GM19397 (cell line): ENCODE results near the gene SPATA19.

Experiments
- ATAC-seq: cut with Tn5 transposase; IDR thresholded peaks from one replicate; pipeline ENCODE4 v1.9.1; 2021; ENCODE audit warnings: mild to moderate bottlenecking, moderate library complexity; ENCODE audit not compliant: unreplicated experiment

Gene SPATA19

GRCh38 chr11:133819114-133819513, 26.2 kb downstream of the SPATA19 start:
- no peak for ATAC-seq

- no peak for ATAC-seq
Measured at GRCh38 chr11:133818302-133818701, 27.0 kb downstream of the SPATA19 start.

- ATAC-seq = no peak
Measured at GRCh38 chr11:133817449-133817848, 27.9 kb downstream of the SPATA19 start.

GRCh38 chr11:133816146-133816870, 29.0 kb downstream of the SPATA19 start:
- ATAC-seq = no peak

GRCh38 chr11:133815636-133816035, 29.7 kb downstream of the SPATA19 start:
- ATAC-seq = no peak

- no peak for ATAC-seq
Measured at GRCh38 chr11:133814588-133815100, 30.7 kb downstream of the SPATA19 start.

GRCh38 chr11:133811850-133812685, 33.2 kb downstream of the SPATA19 start:
- ATAC-seq = no peak

GRCh38 chr11:133810766-133811165, 34.5 kb downstream of the SPATA19 start:
- no peak for ATAC-seq

- no peak for ATAC-seq
Measured at GRCh38 chr11:133809569-133810491, 35.5 kb downstream of the SPATA19 start.

GRCh38 chr11:133808393-133809140, 36.7 kb downstream of the SPATA19 start:
- ATAC-seq = no peak

- ATAC-seq = no peak
Measured at GRCh38 chr11:133803026-133803425, 42.3 kb downstream of the SPATA19 start.

GRCh38 chr11:133801356-133801755, 44.0 kb downstream of the SPATA19 start:
- ATAC-seq = no peak

GRCh38 chr11:133800666-133801065, 44.6 kb downstream of the SPATA19 start:
- ATAC-seq = no peak

GRCh38 chr11:133797554-133797953, 47.8 kb downstream of the SPATA19 start:
- ATAC-seq = no peak

GRCh38 chr11:133796043-133796795, 49.1 kb downstream of the SPATA19 start:
- ATAC-seq = no peak

GRCh38 chr11:133795088-133795487, 50.2 kb downstream of the SPATA19 start:
- ATAC-seq = no peak

GRCh38 chr11:133794205-133794604, 51.1 kb downstream of the SPATA19 start:
- no peak for ATAC-seq

GRCh38 chr11:133793271-133794035, 51.9 kb downstream of the SPATA19 start:
- no peak for ATAC-seq

GRCh38 chr11:133790995-133791394, 54.3 kb downstream of the SPATA19 start:
- ATAC-seq = no peak
